Tongue (tissue), 2 donors: Measurements from ENCODE around the gene ZFP1. TPM values are rescaled to one million over a fixed set of nuclear protein-coding genes. Genes with fewer than 3 reads are reported as not detected.

ENCODE experiments used
- DNase-seq: peaks from one replicate; pipeline ENCODE4 v3.0.0-alpha.2; 2015
- total RNA-seq: library from RNA; depleted of rRNA; stranded (reverse); fragments of >200 nt; gene quantifications from one replicate; pipeline ENCODE4 v1.2.3, GENCODE V29; 2014

ZFP1 gene
- total RNA-seq: 14.3 TPM

DNA sequence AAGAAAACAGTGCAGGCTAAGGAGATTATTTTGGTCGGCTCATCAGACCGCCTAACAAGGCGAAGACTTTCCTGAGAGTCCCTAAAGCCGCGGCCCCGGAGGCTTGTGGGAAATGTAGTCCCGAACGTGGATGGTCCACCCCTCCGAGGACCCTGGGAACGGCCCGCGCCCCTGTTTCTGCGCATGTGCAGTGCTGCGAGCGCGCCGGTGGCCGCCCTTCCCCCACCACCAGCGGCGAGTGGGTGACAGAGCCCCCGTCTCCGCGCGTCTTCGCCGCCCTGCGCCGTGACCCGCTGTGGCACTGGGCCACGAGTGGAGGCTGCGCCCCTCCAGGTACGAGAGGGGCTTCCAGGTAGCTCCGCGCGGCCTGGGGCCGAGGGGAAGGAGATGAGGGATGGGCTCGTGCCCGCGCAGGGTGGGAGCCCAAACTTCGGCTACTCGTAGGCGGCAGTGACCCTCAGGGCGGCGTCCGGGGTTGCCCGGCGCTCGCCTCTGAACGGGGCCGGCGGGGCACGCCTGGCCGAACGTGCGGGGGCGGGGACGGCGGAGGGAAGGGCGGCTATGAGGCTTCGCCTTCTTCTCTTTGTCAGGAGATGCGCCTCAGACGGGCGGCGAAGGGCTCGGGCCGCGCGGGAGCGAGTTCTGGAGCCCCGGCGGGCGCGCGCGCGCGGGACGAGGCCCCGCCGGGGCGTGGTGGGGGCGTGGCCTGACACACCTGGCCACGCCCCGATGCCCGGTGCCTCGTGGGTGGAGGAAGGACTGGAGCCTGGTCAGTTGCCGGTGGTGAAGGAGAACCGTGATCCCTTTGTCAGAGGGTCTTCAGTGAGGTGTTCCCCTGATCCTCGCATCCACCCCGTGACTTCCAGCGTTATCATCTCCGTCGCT is at the start of gene ZFP1:
Gene ZFP1 (plus strand): TSS at position 214 of the 885 bp plus-strand sequence. CDS start 4,428 bp downstream, outside the sequence.
- peak; percentile 98 for DNase-seq

DNA sequence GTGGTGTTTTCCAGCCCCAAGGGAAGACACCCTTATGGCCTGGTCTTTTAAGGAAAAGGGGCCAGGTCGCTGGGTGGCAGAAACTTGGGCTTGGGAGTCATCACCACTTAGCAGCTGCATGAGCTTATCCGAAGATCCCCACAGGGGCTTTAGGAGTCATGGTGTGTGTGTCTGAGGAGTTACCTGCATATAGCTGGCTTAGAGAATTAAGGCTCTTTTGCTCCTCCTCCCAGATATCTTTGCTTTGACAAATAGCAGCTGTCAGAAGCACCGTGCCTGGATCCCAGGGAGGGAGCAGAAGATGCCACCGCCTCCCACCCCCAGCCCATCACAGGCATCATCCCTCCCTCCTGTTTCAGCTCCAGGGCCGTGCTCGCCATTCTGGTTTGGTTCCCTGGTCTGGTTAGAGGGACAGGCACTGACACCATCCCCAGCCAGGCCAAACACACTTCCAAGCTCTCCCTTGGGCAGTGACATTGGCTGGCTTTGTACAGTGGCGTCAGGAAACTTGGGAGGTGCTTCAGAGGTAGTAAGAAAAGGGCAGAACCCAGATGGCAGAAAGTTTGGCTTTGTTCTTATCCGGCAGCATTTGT is 49.2 kb upstream of the ZFP1 start:
- peak; percentile 56 for DNase-seq

- no peak for DNase-seq
Observed at GRCh38 chr16:75099738-75100602, 48.4 kb upstream of the ZFP1 start.

GRCh38 chr16:75100603-75100990 is 47.7 kb upstream of the ZFP1 start:
- DNase-seq: no peak

GRCh38 chr16:75101635-75102034 is 46.7 kb upstream of the ZFP1 start:
- DNase-seq: no peak

- DNase-seq: no peak
Observed at GRCh38 chr16:75102595-75102994, 45.7 kb upstream of the ZFP1 start.

- DNase-seq: no peak
Observed at GRCh38 chr16:75103994-75104393, 44.3 kb upstream of the ZFP1 start.

DNA sequence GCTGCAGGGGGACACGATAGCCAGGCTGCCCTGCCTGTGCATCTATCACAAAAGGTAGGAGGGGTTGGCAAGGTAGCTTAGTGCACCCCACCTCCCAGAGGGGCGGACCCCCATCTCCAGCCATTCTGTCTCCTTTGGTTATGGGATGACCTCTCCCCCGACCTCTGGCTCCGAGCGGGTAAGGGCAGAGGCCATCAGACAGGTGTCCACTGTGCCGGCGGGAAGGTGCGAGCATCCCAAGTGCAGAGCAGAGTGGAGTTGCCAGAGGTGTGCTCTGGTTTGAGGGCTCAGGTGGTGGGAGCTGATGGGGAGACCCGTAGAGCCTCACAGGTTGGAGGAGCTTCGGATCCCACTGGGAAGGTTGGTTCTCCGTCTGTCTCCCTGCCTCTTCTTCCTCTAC is 43.5 kb upstream of the ZFP1 start:
- DNase-seq: no peak

DNA sequence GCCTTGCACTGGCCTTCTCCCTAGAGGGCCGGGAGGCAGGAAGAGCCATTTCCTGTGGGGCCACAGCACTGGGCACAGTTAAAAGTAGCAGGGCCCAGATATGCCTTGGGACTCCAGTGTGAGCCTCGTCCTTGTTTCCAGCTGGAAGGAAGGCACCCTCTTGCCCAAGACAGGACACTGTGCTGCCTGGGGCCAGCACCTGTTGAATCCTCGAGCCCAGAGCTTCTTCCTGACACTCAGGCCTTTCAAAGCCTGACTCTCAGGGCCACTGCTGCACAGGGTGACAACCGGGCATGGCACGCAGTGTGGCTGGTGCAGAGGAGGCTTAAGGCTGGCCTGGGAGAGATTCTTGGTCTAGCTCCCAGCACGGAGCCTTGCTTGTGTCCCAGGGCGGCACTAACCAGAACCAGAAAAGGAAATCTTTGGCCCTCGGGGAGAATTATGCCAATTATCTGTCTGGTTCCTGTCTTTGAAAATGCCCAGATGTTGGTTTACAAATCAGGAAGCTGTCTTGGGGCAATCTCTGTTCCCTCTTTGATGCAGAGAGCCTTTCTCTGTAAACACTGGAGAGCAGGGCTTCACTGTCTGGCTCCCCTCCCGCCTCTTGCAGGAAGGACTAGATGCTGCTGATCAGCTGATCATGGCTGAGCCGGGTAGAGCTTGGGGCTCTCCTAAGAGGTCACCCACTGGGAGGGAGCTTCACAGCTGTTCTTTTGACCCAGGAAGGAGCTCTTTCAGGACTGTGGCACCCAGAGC is 42.8 kb upstream of the ZFP1 start:
- DNase-seq: peak; percentile 34

GRCh38 chr16:75106351-75107274 is 41.7 kb upstream of the ZFP1 start:
- DNase-seq: no peak

DNA sequence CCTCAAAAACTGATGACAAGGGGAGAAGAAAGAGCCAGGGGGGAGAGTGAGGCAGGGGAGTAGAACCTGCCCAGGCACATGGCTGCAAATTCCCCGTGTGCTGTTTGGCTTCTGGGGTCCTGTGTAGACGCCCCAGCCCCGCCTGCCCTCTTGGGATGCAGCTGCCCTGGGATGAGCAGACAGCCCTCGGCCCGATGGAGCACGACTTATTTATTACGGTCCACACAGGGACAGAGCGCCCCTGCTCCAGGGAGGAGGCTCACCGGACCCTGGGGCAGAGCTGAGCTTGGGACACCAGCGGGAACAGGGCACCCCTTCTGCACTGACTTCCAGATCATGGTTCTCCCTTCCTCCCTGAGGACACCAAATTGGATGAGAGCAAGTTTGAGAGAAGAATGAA is 40.8 kb upstream of the ZFP1 start:
- DNase-seq: no peak

DNA sequence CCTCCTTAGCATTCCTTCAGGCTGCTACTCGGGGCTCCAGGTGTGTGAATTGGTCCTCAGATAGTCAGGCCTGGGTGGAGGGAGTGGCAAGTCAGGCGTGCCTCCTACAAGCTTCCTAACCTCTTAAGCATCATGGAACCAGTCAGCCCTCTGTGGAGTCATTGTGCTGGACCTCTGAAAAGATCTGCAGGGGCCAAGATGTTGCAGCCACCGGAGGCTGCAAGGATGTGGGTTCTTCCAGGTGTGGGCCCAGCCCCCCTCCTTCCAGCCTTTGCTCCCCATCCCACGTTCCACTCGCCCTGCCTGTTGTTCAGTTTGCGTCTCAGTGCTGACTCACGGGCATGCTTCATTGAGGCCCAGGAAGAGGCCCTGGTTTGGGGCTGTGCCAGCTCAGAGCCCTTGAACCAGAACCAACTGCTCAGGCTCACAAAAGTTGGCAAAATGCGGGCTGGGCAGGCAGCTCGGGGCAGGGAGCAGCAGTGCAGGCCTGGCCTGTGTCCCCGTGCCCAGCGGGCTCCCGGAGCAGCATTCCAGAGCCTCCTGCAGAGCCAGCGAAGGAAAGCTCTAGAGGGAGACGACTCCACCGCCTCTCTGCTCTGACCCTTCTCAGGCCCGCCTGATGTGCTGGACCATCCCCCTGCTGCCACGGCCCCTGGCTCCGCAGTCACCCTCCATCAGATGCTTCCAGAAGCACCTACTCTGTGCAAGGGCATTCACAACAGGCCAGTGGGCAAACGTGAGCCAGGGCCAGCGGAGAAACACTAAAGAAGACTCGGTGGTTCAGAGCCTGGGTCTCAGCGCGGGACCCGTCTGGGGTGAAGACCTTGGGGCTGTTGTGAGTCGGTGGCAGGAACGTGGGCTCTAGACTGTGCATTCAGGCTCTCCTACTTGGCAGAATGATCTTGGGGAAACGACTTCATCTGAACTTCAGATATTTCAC is 39.3 kb upstream of the ZFP1 start:
- DNase-seq: peak; percentile 87

DNA sequence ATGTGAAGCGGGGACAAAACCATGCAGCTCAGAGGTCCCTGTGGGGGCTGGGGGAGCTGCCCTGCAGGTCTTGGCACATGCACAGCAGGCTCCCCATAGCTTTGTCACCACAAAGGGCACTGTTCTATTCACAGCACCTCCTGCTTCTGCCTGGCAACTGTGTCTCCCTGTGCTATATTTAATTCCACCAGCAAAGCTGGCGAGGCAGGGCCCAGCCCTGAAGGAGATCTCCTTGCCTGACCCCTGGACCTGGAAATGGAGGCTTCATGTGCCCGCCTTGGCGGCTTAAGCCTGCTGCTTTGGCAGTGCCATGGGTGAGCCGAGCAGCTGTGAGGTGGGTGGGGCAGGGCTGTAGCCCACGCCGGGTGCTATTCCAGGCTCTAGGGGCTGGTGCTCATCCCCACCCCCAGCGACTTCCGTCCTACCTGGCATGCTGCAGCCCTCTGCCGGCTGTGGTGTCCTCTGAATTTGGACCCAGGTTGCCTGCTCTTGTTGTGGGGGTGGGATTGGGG is 38.5 kb upstream of the ZFP1 start:
- DNase-seq: peak; percentile 81

- peak; percentile 97 for DNase-seq
Observed at GRCh38 chr16:75110637-75111513, 37.4 kb upstream of the ZFP1 start.

- DNase-seq: no peak
Observed at GRCh38 chr16:75111514-75111940, 36.8 kb upstream of the ZFP1 start.

- no peak for DNase-seq
Observed at GRCh38 chr16:75111961-75112733, 36.2 kb upstream of the ZFP1 start.

DNA sequence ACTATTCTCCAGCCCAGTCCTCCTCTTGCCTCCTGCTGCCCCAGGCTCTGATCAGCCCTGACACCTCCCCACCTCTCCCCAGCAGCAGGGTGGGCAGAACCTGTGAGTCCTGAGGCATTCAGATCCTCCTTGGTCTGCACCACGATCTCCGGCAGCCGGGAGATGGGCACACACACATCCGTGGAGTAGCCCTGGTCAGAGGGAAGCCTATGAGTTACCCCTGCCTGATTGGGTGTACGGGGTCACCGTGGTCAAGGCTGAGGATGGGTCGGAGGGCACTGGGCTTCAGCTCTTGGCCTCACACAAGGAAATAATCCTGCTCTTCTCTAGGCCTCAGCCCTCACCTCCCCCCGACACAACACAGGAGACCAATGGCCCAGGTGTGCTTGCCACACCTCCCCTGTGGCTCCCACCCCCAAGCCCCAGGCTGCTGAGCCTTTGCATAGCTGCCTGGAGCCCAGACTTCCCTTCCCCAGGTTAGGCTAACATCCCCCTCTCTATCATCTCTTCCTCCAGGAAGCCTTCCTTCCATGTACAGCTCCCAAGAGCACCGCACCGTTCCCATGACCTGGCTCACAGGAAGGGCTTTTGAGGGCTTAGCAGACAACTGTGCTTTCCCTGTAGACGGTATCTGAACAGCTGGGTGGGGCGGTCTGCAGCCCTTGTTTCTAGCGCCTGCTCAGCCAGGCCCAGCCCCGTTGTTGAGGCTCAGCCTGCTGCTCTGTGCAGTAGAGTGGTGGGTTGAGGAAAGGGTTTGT is 35.4 kb upstream of the ZFP1 start:
- DNase-seq: peak; percentile 60
